Stimulated activated CD4-positive, alpha-beta T cell treated with anti-CD3 and anti-CD28 coated beads, Interleukin-15, amount 100 ng/mL, for 1 hour (primary cell): ENCODE measurements around the gene IKZF2.

ENCODE experiments used
- DNase-seq, 2 donors: peaks; one replicate each; pipeline ENCODE4 v3.0.0-alpha.2; 2020; ENCODE audit warnings: low read depth in 1 of 2, low spot score in 1 of 2

Gene IKZF2

GRCh38 chr2:213101692-213102460, 49.5 kb downstream of the IKZF2 start:
- DNase-seq = no peak

GRCh38 chr2:213101109-213101508, 50.3 kb downstream of the IKZF2 start:
- no peak for DNase-seq

GRCh38 chr2:213098612-213099011, 52.8 kb downstream of the IKZF2 start:
- no peak for DNase-seq

- DNase-seq = no peak
Measured at GRCh38 chr2:213091765-213092164, 59.6 kb downstream of the IKZF2 start.

- no peak for DNase-seq
Measured at GRCh38 chr2:213090772-213091171, 60.6 kb downstream of the IKZF2 start.

- DNase-seq = no peak
Measured at GRCh38 chr2:213089438-213089837, 62.0 kb downstream of the IKZF2 start.

GRCh38 chr2:213087040-213087439, 64.4 kb downstream of the IKZF2 start:
- no peak for DNase-seq

GRCh38 chr2:213086571-213086970, 64.8 kb downstream of the IKZF2 start:
- no peak for DNase-seq

- no peak for DNase-seq
Measured at GRCh38 chr2:213086050-213086449, 65.4 kb downstream of the IKZF2 start.

- DNase-seq = no peak
Measured at GRCh38 chr2:213085538-213085937, 65.9 kb downstream of the IKZF2 start.

GRCh38 chr2:213084261-213084660, 67.2 kb downstream of the IKZF2 start:
- no peak for DNase-seq

GRCh38 chr2:213080969-213081617, 70.3 kb downstream of the IKZF2 start:
- DNase-seq = no peak

- no peak for DNase-seq
Measured at GRCh38 chr2:213079756-213080155, 71.7 kb downstream of the IKZF2 start.

- DNase-seq = no peak
Measured at GRCh38 chr2:213078686-213079085, 72.7 kb downstream of the IKZF2 start.

GRCh38 chr2:213069531-213069930, 81.9 kb downstream of the IKZF2 start:
- no peak for DNase-seq

- no peak for DNase-seq
Measured at GRCh38 chr2:213068676-213069359, 82.6 kb downstream of the IKZF2 start.

GRCh38 chr2:213067888-213068287, 83.5 kb downstream of the IKZF2 start:
- no peak for DNase-seq

- DNase-seq = no peak
Measured at GRCh38 chr2:213066443-213066743, 85.0 kb downstream of the IKZF2 start.

- no peak for DNase-seq
Measured at GRCh38 chr2:213065583-213066442, 85.6 kb downstream of the IKZF2 start.

GRCh38 chr2:213064099-213064498, 87.3 kb downstream of the IKZF2 start:
- DNase-seq = no peak

GRCh38 chr2:213057977-213058376, 93.4 kb downstream of the IKZF2 start:
- no peak for DNase-seq
